HG02884 (cell line): ENCODE results near the gene ST7.
"Not testable (repeated sequence)": the region's sequence is repeated elsewhere in the genome, so short reads cannot be mapped to it uniquely, and the experiment has no call there.

ENCODE experiments used
- ATAC-seq: cut with Tn5 transposase; IDR thresholded peaks from one replicate; pipeline ENCODE4 v1.9.1; 2021; ENCODE audit warnings: mild to moderate bottlenecking, moderate library complexity; ENCODE audit not compliant: unreplicated experiment

ST7 gene

DNA sequence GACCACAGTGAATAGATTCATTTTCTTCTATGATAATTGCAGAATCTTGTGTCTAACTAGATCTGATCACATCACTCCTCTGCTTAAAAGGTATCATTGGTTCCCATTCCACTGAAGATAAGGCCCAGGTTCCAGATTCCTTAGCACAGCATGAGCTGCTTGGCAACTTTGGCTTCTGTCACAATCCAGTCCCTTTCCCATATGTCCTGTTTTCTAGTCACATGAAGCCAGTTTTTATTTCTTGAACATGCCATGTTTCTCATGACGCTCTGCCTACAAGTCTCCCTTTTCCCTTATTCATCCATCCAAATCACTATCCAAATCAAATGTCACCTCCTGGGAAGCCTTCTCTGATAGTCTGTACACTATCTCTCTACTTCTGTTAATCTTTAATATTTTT, 167.0 kb downstream of the ST7 start:
- not testable (repeated sequence) for ATAC-seq

DNA sequence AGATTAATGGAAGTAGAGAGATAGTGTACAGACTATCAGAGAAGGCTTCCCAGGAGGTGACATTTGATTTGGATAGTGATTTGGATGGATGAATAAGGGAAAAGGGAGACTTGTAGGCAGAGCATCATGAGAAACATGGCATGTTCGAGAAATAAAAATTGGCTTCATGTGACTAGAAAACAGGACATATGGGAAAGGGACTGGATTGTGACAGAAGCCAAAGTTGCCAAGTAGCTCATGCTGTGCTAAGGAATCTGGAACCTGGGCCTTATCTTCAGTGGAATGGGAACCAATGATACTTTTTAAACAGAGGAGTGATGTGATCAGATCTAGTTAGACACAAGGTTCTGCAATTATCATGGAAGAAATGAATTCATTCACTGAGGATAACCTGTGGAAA, 168.7 kb downstream of the ST7 start:
- not testable (repeated sequence) for ATAC-seq

DNA sequence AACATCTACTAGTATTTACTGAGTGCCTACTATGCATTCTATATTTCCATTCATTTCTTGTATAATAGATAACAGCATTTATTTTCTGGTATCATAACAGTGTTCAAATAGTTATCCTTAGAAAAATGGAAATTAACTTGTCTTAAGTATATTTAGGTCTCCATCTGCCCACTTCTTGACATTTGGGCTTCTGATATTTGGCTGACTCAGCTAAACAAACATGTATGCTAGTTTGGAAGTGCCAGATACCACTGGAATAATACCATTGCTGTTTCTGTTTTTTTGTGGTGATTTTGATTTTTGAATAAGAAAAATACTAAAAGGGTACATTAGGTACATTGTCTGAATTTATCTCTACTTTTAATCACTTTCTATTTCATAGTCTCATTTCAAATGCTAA, 169.2 kb downstream of the ST7 start:
- no peak for ATAC-seq

DNA sequence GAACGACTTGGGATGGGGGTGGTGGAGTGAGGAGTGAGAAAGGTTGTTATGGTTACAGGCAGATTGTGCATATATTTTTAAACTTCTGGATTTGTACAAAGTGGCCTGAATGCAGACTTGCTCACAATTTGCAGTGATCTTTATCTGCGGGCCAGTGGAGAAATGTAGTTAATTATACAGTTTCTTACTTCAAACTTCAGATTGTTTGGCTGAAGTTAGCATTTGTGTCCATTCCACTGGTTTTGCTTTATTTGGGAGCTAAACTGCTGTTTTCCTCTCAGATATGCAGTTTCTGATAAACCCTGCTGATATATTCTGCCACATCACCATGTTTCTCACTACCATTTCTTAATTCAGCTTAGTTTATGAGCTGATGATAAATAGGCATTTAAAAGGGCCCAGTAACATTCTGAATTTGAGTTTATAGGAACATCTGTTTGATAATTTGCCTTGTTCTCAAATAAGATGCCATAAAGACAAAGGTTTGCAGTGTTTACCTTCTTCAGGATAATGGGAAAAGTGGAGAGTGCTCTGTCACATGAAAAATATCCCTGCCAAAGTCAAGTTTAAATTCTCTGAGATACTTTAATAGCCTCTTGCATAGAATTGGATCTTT, 170.1 kb downstream of the ST7 start:
- no peak for ATAC-seq

DNA sequence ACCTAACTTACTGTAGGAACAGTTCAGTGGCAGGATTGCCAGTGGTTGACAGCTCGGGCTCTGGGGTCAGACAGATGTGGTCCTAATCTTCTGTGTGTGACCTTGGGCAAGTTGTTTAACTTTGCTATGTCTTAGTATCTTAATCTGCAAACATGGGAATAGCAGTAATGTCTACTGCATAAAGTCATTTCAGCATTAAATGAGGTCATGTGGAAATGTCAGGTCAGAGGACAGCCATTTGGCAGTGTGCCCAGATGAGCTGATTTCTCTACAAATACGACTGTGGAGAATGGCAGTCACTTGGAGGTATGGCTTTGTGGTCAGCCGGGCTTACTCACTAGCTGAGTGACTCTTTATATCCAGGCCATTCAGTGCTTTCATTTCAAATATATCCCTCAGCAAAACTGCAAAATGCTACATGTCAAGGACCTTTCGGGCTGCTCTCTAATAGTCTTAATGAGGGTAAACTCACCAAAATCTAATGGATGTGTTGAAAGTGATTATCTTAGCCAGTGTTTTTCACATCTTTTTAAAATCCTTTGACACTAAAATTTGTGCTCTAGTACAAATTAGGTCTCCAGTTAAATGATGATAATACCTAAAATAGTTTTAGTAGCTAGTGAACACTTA, 171.4 kb downstream of the ST7 start:
- peak; percentile 85 for ATAC-seq

DNA sequence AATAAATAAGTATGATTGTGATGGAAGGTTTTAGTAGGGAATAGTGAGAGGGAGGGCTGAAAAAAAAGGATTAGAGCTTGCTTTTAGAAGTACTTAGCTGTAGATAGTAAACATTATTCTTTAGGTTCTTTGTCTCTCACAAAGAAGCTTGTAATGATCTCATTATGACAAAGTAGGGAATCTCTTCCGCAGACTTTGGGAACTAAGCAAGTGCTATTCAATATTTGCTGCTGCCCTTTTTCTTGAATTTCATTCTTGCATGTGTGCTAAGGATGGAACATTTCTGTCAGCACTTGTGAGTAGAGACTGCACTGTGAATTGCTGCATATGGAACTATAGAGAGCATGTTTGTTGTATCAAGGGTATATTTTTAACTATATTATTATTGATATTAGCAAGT, 173.4 kb downstream of the ST7 start:
- ATAC-seq, result no peak

DNA sequence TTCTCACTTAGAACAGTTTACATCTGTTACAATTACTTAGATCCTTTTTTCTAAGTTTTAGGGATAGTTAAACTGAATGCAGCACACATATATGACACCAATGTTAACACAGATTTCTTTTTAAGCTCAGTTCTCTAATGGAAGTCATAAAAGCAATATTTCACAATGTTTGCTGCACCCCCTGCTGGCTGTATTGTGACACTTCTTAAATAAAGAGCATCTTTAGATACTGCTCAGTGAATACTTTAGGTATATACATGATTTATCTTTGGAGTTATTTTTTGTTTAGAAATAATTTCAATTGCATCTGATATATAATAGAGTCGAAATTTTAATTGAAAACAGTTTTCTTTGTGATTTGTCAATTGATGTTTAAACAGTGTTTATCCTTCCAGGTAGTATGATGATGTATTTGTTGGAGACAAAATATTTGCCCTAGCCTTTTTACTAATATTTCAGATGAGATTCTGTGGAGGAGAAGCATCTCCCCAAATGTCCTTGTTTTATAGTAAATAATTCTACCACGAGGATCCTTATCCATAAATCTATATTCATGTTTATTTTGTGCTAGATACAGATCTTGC, 174.4 kb downstream of the ST7 start:
- ATAC-seq, result peak; percentile 44

DNA sequence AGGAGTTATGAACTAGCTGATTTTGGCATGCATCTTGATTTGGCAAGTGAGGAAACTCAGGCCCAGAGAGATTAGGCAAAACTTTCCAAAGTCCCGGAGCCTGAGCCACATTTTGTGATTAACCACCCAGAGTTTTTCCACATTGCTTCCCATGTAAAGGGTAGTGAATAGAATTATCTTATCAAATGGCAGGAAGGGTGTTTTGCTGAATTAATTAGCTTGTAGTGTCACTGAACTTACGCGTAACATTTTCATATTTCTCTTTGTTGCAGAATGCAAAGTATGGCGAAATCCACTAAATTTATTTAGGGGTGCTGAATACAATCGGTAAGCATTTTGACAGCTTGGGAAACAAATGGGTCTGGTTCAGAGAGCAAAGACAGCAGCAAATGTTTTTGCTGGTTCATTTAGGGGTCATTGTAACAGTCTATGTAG, 176.2 kb downstream of the ST7 start:
- ATAC-seq, result no peak

DNA sequence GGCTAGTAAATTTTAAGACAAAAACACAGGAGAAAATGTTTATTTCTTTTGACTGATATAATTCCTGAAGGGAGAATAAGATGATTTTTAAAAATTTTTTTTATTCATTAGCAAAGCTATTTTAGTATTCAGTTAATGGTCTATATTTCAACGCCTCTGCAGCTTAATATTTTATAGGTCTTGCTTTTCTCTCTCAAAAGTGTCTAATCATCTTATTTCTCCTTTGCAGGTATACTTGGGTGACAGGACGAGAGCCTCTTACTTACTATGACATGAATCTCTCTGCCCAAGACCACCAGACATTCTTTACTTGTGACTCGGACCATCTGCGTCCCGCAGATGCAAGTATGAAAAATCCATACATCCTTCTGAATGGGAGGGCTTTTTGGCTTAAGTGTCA, 177.0 kb downstream of the ST7 start:
- no peak for ATAC-seq

DNA sequence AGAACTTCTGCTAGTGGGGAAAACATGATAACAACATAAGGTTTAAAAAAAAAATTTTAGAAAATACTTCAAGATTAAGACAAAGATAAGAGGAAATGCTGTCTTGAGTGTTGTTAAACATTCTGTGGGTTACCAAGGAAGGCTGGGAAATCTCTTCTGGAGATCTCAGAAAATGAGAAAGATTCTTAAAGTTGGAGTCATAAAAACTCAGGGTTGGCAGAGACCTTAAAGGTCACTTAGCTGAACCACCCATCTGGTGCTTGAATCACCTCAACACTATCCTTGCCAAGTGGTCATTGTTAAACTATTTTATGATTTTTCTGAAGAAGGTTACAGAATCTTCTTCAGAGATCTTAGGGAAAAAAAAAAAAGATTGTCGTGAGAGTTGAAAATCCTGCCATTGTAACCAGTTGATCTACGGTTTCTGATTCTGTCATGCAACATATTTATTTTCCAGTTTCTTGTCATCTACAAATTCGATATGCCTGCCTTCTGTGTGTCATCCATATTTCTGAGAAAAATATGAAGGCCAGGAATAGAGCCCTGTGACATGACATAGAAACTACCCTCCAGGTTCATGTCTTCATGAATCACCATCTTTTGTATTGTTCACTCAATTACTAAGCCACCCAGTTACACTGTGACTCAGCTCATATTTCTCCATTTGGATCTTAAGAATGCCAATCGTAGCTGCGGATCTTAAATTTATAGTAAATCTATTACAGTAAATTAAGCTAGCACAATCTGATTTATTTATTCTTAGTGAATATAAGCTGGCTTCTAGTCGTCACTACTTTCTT, 179.2 kb downstream of the ST7 start:
- ATAC-seq, result no peak

DNA sequence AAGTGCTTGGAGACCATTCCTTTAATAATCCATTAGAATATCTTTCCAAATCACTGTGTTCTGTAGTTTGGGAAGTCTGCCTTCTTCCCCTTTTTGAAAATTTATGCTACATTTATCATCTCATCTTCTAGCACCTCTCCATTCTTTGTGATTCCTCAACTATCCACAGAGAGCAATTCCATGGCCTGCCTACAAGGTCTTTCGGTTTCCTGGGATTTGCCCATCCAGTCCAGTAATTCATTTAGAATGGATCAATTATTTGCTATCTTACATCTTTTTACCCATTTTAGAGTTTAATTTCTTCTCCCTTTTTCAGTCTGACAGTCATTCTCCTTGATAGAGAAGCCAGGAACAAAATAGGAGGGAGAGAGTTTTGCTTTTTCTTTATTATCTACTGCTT, 179.8 kb downstream of the ST7 start:
- no peak for ATAC-seq

DNA sequence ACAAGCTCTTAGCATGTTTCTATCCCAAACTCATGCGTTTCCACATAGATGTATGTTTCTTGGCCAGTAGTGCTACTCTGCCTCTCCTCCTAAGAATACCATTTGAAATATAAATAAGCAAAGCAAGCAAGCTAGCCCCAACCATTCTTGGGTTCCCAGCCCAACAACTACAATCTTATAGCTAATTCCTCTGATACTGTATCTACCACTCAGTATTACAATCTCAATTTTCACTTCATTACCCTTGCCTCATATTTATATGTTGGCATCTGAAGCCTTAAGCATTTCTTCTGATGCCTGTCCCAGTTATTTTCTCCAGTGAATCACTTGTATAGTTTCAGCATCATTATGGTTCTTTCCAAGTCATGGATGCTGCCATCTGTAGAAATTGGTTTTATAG, 181.1 kb downstream of the ST7 start:
- ATAC-seq, result no peak

DNA sequence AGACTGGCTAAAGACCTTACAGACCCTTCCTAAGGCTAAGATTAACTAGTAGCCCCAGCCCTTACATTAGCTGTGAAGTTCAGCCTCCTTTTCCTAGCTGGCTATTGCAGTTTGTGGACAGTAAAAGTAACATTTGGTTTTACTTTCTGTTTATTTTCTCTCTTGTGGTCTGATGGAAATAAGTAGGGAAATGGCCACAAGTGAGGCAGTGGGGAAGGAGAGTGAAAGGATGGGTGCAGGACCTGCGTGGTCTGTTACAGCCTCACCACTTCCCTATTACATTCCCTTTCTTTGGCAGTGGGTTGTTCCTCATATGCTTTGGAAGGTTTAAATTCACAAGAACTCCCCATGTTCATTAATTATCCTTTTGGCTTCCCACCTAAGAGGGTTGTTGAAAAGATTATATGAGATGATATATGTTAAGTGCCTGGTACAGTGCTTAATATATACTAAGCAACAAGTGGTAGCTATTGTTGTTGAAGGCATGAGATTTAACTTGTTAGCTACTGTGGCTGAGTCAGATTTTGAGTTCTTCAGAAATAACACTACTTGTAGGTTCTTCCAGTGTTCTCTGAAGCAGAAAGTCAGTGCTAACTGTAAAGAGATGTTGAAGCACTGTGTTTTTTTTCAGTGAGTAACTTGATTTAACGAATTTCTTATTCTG, 181.7 kb downstream of the ST7 start:
- peak; percentile 55 for ATAC-seq

DNA sequence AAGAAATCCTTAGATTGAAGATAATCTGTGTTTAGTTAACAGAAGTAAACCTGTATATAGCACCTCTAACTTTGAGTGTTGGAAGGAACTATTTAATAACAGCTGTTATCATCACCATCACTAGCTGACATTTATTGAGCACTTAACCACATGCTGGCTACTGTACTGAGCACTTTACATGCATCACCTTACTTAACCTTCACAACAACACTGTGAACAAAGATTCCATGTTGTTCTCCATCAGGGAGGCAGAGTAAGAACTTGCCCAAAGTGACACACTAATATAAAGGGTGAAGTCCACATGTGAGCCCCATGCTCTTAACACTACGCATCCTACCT, 182.2 kb downstream of the ST7 start:
- ATAC-seq, result peak; percentile 23

DNA sequence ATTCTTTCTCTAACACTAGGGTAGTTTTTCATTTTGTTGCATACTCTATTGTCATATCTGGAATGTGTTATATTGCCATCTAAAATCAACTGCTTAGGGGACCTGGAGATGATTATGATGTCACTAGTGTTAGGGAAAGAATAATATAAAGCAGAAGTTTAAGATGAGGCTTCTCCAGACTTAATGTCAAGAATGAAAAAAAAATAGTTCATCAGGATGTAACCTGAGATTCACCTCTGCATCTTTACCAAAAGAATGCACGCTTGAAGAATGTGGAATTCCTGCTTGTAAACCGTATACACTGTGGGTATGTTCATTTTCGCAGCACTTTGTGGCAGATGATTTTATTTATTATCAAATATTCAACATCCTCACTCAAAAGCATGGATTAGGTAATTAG, 184.6 kb downstream of the ST7 start:
- no peak for ATAC-seq

DNA sequence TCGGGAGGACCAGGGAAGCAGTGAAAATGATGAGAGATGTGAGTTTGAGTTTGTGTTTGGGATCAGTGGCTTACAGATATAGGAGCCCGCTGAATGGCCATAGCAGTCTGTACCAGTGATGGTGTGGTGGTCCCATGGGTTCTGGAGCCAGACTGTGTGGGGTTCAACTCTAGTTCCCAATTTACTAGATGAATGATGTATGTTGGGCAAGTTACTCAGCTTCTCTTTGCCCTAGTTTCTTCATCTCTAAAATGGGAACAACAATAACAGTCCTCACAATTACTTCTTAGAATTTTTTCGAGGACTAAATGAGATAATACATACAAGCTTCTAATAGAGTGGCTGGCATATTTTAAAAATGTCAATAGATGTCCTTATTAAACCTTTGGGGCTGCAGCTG, 185.2 kb downstream of the ST7 start:
- ATAC-seq, result no peak

DNA sequence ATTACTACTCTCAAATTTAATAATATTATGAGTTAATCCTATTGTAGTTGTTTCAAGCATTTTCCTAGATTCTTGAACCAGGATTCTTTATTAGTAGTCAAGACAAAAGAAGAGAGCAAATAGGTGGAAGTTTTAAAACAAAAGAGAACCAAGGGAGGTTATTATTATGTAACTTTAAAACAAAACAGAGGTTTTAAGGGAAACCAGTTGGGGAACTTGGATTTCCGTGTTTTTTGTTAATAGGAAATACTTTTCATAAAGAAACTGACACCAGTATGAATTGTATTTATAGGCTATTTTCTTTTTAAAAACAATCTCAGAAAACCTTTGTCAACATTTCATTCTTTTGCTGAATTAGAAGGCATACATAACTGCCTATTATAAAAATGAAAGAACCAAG, 185.7 kb downstream of the ST7 start:
- no peak for ATAC-seq

DNA sequence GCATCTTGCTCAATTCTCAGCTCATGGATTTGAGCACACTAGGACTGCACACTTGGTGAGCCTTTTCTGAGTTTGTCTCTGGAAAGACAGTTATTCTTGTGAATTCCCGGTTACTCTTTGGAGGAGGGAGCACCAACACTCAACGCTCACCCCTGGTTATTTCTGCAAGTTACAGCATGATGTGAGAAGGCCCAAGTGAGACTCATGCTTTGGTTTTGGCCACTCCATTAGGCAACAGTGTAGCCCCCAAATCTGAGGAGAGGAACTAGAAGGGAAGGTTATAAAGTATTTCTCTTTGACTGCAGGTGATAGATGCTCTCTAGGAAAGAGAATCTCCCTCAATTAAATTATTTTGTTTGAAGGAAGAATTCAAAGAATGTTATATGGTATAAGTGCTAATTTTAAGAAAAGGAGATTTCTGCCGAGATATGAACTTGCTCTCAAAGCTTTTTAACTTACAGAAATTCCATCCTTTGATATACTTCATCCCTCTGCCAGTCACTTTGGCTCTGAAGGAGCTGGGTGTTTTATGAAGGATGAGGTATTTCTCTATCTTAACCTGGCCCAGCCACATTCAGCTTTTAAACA, 186.2 kb downstream of the ST7 start:
- no peak for ATAC-seq

DNA sequence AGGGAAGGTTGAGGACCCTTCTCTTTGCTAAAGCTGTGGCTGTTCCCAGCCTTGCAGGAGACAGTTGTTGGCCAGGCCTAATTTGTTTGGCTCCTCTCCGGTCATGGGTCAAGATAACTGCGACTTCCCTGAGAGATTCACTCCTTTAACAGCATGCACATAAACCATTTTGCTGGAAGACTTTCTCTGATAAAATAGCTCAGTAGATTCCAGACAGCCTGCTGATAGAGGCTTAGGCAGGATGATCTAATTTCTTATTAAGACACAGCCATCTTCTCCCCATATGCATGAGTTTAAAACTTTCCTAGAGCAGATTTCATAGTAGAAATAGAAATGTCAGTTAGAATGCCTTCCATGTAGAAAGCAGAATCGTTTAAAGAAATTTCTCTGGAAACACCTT, 187.6 kb downstream of the ST7 start:
- ATAC-seq, result no peak

DNA sequence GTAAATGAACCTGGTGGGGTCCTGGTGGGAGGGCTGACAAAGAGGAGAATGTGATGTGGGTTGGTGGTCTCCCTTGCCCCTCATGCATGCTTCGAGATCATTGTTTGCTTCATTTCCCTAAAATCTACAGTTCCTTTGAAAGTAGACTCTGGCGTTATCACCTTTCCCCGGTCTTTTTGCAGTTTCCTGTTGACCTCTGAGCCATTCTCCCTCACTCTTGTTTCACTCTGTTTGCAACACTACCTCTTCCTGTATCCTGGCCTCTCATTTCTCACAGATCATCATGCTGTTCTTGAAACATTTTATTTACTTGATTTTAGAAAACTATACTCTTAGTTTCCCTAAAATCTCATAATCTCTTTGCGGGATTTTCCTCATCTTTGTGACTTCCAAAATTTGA, 189.8 kb downstream of the ST7 start:
- no peak for ATAC-seq

DNA sequence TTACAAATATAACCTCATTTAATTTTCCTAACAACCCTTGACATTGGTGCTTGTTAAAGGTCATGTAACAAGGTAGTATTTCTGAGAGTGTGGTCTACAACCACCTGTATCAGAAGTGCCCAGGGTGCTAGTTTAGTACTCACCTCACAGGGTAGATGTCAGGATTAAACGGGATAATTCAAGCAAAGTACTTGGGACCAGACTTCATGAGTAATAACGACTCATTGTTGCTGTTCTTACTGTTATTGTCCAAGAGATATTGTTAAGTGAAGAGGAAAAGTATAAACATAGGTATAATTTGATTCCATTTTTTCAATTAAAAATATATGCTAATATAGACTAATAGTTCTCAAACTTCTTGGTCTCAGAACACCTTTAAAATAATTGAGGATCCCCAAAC, 190.3 kb downstream of the ST7 start:
- ATAC-seq, result no peak
